GM12801 (cell line): ENCODE measurements around the gene ACSL6.

ENCODE experiments used
- TF ChIP-seq, protein P1 (sequence below): IDR thresholded peaks from one replicate; pipeline ENCODE4 v1.5.1; 2011; ENCODE audit warnings: control low read depth; ENCODE audit not compliant: insufficient read length; ENCODE audit errors: extremely low read depth

Gene ACSL6

DNA sequence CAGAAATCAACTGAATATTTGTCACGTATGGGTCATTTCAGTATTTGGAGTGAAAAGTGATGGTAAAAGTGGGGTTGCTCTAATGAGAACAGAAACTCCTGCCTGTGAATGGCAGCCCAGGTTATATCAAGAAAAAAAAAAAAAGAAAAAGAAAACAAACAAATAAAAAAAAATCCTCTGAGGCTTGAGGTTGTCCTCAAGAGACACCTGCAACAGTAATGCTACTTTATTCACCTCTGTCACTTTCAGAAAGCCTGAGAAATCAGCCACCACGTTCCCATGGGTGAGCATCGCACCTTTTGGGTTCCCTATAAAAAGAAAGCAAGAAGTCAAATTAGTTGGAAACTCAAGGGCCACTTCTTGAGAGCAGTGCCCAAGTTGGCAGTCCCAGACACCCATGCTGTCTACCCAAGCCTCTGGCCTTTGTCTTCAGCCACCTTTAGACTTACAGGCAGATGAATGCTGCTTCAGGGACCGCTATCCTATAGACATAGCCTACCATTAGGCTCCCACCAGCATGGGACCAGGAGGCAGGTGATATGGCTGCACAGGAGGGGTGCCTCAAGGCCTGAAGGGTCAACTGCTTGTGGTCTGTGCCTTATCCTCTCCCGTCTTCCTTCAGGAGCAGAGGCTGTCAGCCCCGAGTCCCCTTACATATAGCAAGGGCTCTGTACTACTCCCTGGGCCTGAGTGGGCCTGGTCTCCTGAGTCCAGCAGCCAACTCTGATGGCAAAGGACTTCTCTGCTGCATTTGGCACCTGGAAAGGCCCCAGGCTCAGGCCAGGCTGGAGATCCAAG lies 34.8 kb downstream of the ACSL6 start:
- TF ChIP-seq, protein P1, sequence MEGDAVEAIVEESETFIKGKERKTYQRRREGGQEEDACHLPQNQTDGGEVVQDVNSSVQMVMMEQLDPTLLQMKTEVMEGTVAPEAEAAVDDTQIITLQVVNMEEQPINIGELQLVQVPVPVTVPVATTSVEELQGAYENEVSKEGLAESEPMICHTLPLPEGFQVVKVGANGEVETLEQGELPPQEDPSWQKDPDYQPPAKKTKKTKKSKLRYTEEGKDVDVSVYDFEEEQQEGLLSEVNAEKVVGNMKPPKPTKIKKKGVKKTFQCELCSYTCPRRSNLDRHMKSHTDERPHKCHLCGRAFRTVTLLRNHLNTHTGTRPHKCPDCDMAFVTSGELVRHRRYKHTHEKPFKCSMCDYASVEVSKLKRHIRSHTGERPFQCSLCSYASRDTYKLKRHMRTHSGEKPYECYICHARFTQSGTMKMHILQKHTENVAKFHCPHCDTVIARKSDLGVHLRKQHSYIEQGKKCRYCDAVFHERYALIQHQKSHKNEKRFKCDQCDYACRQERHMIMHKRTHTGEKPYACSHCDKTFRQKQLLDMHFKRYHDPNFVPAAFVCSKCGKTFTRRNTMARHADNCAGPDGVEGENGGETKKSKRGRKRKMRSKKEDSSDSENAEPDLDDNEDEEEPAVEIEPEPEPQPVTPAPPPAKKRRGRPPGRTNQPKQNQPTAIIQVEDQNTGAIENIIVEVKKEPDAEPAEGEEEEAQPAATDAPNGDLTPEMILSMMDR, result no peak

DNA sequence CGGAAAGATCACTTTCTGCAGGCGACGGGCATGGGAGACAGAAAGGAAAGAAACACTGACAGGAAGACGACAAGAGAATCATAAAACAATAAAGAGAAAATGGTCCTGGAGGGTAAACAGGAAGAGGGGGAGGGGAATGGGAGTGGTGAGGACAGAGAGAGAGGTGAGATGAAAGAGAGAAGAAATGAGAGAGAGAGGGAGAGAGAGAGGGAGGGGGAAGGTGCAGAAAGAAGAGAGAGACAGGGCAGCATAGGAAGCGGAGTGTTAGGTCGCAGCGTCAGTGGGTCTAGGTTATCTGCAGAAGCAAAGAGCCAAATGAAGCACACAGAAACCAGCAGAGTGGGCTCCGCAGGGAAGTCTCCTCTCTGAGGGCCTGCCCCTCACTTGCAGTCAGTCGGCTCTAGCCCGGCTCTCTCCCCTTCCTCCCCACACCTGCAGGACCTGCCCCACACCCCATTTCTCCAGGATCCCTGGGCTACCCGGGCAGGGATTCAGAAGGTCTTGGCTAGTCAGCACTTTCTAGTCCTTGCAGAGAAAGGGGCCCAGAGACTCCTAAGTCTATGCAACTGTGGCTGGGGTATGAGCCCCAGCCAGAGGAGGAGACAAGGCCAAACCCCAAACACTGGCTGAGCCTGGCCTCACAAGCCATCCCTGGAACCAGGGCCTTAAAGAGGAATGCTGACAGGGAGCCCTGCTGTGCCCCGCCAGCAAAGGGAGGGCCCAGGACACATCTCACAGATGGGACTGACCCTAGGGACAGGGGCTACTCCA lies 36.3 kb downstream of the ACSL6 start:
- TF ChIP-seq, protein P1, result no peak

DNA sequence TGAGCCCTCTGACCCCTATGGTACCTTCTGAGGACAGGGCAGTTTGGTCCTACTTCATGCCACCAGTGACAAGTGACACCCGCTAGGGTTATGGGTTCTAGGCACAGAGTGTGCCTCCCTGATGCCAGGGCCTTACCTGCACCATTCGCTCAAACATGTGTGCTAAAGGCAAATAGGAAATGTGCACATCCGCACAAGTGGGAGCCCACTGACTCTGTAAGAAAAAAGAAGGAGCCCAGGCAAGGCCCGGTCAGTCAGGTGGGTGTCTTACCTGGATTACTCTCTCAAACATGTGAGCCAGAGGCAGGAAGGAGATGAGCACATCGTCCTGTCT lies 36.9 kb downstream of the ACSL6 start:
- TF ChIP-seq, protein P1, result no peak

DNA sequence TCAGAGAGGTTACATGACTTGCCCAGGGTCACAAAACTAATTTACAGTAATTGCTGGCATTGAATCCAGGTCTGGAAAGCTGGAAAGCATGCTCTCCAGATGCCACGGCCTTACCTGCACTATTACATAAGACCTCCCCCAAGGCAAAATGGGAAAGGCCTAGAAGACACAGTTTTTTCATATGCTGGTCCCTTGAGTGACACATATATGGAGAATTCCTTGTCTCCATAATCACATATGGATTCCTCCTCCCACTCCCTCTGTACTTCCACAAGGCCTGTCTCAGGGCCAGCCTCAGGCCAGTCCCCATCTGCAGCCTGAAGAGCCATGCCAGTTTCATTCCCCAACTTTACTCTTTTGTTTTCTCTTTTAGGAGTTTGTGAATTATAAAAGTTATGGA lies 37.4 kb downstream of the ACSL6 start:
- TF ChIP-seq, protein P1, result no peak

DNA sequence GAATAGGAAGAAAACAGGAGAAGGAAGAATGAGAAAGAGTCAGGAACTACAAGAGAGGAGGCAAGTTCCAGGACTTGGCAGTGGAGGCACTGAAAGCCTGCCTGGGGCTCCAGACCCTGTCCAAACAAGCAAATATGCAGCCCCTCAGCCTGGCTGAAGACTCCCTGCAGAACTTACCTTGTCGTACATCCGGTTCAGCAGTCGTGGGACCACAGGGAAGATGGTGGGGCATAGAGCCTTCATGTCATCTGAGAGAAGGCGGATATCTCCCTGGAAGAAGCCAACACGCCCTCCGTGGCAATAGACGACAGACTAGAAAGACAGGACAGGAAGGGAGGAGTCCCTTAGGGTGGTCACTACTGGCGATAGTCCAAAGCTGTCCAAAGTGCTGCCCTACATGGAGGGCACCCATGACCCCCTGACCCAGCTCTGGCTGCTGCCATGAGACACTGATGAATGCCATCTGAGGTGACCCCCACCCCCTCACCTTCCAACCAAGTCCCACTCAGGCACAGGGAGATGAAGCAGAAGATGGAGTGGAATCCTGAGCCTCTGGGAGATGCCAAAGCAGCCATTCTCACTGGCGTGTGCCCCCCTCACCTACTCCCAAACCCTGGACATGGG lies 38.3 kb downstream of the ACSL6 start:
- TF ChIP-seq, protein P1, result no peak

DNA sequence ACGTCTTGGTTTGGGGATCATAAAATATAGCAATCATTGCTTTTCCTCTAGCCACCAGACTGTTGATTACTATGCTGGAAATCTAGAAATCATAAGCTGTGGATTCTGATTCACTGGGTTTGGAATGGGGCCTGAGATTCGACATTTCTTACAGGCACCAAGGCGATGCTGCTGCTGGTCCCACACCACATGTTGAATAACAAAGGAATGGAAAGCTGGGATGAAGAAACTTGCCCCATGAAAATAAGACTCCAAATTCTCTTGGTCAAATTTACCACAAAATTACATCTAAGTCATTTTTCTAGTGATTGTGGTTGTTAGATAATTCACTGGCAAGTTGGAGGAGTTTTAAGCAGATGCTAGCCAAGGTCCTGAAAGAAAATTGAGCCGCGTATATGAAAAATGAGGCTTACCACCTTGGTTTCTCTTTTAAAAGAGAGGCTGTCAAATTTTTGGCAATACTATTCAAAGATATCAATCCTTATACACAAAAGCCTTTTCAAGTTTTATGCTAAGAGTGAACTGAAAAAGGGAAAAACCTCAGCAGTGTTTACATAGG lies 43.0 kb downstream of the ACSL6 start:
- TF ChIP-seq, protein P1, result no peak

DNA sequence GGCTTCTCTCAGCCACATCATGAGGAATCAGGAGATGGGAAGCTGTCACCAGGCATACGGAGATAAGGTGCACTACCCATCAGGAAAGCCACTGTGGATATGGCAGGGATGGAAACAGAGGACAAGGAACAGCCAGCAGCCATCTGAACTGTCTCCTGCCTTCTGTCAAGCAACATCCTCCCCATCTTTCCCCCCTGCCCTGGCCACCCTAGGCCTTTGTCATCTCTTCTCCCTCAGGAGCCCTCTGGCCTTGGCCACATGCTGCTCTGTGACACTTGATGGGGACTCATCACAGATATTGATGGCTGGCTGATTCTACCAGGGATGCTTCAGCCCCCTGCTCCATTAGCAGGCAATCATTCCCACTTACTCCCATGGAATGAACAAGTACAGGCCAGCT lies 44.9 kb downstream of the ACSL6 start:
- TF ChIP-seq, protein P1, result no peak
